HAP-1 (cell line): ENCODE measurements around the gene SUGP1.

Source experiments
- DNase-seq, 2 experiments: peaks; one replicate each; pipeline ENCODE4 v3.0.0-alpha.2; 2016 to 2020; ENCODE audit warnings: low spot score in 2 of 2
- H3K27me3 ChIP-seq: fragments of 250-450 bp; sonication (Bioruptor Pico); 2 replicates; pipeline ENCODE4 v1.5.1; 2020; ENCODE audit warnings: low read depth, mild to moderate bottlenecking, moderate library complexity
- H3K36me3 ChIP-seq: fragments of 250-450 bp; sonication (Bioruptor Pico); replicated peaks from 2 replicates; pipeline ENCODE4 v1.5.1; 2020; ENCODE audit warnings: mild to moderate bottlenecking
- H3K4me1 ChIP-seq: fragments of 250-450 bp; sonication (Bioruptor Pico); 2 replicates; pipeline ENCODE4 v1.5.1; 2020; ENCODE audit warnings: mild to moderate bottlenecking
- H3K4me3 ChIP-seq: fragments of 250-450 bp; sonication (Bioruptor Pico); 2 replicates; pipeline ENCODE4 v1.5.1; 2020; ENCODE audit warnings: mild to moderate bottlenecking, moderate library complexity
- H3K9me3 ChIP-seq: fragments of 250-450 bp; sonication (Bioruptor Pico); 2 replicates; pipeline ENCODE4 v1.5.1; 2020; ENCODE audit warnings: mild to moderate bottlenecking, moderate library complexity
- in situ Hi-C: fragments of 300-500 bp; cut with MboI; formaldehyde crosslinking; loops from 3 replicates; pipeline ENCODE4 v1.14.3; 2020; ENCODE audit warnings: low sequenced_read_pairs, inconsistent platforms, mixed read lengths

The SUGP1 gene

DNA sequence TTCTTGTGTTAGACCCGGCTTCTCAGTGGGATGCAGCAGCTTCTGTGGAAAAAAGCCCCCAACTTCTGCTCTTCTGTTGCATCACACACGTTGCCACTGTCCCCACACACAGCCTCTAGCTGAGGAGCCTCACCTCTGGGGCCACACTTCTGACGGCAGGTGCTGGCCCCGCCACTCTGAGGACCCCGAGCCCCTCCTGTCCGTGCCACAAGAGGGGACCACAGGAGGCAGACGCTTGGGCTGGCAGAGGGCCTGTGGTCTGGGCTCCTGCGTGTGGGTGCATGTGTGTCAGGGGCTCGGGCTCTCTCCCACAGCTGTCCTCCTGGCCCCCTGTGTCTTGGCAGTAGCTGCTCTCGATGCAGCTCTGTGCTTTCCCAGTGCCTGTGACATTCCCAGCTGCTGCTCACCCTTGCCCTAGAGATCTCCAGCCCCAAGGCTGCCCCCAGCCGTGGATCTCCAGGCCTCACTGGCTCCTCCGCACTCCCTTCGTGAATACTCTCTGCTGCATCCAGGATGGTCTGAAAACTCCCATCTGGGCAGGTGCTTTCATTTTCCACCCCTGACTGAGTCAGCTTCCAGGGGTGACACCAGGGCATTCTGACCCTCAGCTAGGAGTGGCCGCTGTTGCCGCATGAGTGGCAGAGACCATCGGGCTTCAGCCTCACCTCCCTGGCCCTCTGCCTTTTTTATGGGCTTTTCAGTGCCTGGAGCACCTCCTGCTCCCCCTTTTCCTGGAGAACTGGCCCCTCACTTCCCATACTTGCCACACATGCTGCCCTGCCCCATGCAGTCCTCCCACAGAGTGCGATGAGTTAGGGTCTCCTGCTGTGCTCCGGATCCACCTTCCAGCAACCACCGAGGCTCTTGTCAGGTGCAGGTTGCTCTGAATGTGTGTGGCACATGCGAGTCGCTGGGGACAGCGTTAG, 14.0 kb upstream of the SUGP1 start:
- Histone ChIP-seq H3K4me3 (no peak overlapping the region), H3K9me3 (no peaks in the 10 kb centered on the region), H3K36me3 (peaks cover 50% of the 10 kb centered on the region), H3K4me1 (no peaks in the 10 kb centered on the region), H3K27me3 (no peaks in the 10 kb centered on the region)
- no peak for DNase-seq
- in situ Hi-C loops = no loop called here

DNA sequence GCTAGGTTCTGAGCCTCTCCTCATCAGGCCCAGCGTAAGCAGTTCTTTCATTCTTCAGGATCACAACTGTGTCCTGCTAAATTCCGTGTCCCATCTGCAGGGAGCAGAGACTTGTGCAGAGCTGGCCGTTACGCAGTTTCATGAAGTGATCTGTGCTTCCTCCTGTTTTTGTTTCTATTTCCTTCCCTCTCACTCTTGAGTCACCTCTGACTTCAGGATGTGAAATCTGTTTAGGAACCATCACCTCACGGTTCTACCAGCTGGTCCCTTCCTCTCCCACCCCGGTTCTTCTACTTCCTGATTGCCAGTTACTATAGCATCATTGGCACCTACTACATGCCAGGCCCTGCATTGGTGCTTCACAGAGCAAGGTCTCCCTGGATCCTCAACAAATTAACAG, 8.8 kb upstream of the SUGP1 start:
- Histone ChIP-seq H3K27me3 (no peaks in the 10 kb centered on the region), H3K36me3 (peaks cover 55% of the 10 kb centered on the region), H3K4me3 (no peak overlapping the region), H3K4me1 (no peaks in the 10 kb centered on the region), H3K9me3 (no peaks in the 10 kb centered on the region)
- DNase-seq = no peak
- in situ Hi-C loops = no loop called here

DNA sequence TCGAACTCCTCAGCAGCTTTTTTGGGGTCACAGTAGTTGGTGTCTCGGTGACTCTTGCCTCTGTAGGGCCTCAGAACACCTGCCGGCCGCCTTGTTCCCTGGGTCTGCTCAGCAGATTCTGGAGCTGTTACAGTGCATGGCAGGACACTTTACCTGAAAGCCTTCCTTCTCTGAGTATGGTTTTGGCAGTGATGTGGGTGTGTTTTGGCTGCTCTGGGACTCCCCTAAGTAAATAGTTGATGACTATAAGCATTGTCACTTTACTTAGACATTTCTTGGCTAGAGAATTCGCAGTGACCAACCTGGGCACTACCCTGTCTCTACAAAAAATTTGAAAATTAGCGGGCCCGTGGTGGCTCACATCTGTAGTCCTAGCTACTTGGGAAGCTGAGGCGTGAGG, 7.4 kb upstream of the SUGP1 start:
- peaks cover 59% of the 10 kb centered on the region for H3K36me3 ChIP-seq
- H3K27me3 ChIP-seq = no peaks in the 10 kb centered on the region
- H3K9me3 ChIP-seq = no peaks in the 10 kb centered on the region
- no peaks in the 10 kb centered on the region for H3K4me1 ChIP-seq
- no peak overlapping the region for H3K4me3 ChIP-seq
- no peak for DNase-seq
- in situ Hi-C loops = no loop called here

DNA sequence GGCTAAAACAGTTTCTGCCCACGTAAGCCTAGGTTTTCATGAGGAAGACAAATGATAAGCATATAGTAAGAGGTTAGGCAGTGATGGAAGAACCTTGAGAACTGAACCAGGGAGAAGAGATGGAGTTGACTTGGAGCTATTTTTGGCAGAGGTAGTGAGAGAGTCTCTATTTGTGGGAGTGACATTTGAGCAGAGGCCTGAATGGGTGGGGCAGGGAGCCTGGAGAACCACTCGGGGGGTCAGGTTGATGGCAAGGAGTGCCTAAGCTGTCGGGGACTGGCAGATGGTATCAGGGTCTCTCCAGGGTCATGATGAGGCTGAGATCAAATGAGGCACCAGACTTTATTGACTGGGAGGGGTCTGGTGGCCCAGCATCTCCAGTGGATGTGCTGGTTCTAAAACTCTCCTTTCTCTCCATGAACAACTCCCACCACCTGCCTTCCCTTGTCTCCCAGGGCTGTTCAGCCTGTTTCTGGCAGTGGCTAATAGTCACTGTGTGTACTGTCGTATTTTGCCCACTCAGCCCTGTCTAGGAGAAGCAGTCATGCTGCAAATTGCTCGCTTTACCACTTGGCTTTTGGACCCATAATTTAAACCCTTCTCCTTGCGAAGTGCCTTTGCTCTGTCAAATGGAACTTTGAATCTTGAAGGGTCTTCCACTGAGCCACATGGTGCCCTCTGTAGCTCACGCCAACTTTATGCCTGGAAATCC, 3.9 kb upstream of the SUGP1 start:
- no peak overlapping the region for H3K4me3 ChIP-seq
- H3K4me1 ChIP-seq = peaks cover 4% of the 10 kb centered on the region
- no peaks in the 10 kb centered on the region for H3K9me3 ChIP-seq
- H3K27me3 ChIP-seq = no peaks in the 10 kb centered on the region
- peaks cover 51% of the 10 kb centered on the region for H3K36me3 ChIP-seq
- in situ Hi-C loops = no loop called here
- no peak for DNase-seq

DNA sequence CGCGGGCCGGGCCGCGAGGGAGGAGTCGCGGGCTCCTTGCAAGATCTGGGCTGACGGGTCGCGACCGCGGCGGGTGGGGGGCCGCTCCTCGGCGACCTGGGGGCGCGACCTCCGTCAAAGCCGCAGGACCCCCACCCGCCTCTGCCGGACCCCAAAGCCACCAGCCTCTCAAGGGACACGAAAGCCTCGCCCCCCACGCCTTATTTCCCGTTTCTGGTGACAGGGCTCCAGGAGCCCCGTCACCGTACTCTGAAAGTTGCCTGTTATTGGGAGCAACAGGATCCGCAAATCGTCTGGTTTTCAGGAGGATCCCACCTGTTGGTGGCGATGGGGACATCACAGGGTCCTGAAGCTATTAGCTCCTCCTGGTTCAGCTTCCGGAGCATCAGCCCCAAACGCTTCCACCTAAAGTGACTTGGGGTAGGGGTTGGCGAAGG, 850 bp upstream of the SUGP1 start:
- H3K36me3 ChIP-seq = peaks cover 39% of the 10 kb centered on the region

DNA sequence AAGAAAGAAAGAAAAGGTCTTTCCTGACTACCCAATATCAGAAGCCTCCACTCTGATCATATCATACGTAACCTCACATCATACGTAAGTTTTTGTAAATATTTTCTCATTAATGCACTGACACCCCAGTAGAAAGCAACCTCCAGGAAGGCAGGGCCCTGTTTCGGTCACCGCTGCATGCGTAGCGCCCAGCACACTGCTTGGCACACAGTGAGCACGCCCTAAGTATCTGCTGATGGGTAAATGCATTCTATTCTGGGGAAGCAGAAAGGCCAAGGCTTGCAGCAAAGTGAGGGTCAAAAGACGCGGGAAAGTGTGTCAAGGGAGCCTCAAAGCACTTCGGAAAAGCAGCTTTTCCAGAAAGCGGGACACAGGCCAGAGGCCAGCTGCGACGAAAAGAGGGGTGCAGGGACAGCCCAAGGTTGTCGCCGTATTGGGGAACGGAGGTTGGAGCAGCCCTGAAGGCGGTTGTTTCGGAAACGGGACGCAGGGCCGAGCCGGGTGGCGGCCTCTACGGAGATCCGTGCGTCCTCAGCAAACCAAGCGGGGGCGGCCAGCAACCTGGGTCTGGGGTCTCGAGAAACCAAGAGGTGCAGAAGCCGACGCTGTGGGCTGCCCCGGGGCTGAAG, 463 bp downstream of the SUGP1 start:
- in situ Hi-C loops = no loop called here
- Histone ChIP-seq H3K9me3 (no peaks in the 10 kb centered on the region), H3K27me3 (no peaks in the 10 kb centered on the region), H3K4me3 (peak overlapping the region; percentile 98), H3K4me1 (peaks cover 6% of the 10 kb centered on the region), H3K36me3 (peaks cover 31% of the 10 kb centered on the region)
- DNase-seq = no peak

More for the DNA sequence above, 850 bp upstream of the SUGP1 start:
- H3K27me3 ChIP-seq = no peaks in the 10 kb centered on the region
- DNase-seq = peak in 1 of 2 experiments; percentile 31
- in situ Hi-C loops = no loop called here
- no peaks in the 10 kb centered on the region for H3K9me3 ChIP-seq
- H3K4me3 ChIP-seq = peak overlapping the region; percentile 98
- H3K4me1 ChIP-seq = peaks cover 6% of the 10 kb centered on the region

DNA sequence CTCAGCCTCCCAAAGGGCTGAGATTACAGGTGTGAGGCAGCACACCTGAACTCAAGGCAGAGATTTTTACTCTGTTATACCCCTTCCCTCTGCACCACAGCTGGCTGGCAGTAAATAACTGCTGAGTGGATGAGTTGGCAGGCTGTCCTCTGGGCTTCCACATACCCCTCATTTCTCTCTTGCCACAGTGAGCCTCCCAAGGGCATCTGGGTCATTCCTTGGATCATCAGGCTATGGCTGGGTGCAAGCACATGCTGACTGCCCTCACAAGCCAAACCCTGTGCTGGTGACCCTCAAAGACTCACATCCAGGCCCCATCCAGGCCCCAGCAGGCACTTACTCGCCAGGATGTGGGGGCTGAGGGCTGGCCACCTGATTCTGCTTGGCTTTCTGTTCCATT, 4.2 kb downstream of the SUGP1 start:
- Histone ChIP-seq H3K9me3 (no peaks in the 10 kb centered on the region), H3K36me3 (peaks cover 29% of the 10 kb centered on the region), H3K27me3 (no peaks in the 10 kb centered on the region), H3K4me3 (no peak overlapping the region), H3K4me1 (peaks cover 3% of the 10 kb centered on the region)
- in situ Hi-C loops = no loop called here
- no peak for DNase-seq

DNA sequence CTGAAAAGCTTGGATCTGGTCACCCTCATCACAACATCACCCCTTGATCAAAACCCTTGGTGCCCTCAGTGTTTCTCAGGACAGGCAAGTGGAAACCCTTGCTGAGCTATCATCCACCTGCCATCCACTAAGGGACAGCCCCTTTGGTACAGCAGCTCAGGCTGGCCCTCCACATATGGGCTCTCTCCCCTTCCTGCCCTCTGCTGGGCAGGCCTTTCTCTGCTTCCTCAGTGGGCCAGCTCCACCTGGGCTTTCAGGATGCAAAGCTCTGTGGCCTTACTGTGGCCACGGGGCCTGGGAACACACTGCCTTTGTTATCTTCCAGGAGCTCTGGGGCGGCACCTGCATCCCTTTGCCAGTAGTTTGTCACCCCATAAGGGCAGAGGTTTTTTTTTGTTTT, 4.9 kb downstream of the SUGP1 start:
- H3K36me3 ChIP-seq = peaks cover 27% of the 10 kb centered on the region
- in situ Hi-C loops = no loop called here
- no peak for DNase-seq

DNA sequence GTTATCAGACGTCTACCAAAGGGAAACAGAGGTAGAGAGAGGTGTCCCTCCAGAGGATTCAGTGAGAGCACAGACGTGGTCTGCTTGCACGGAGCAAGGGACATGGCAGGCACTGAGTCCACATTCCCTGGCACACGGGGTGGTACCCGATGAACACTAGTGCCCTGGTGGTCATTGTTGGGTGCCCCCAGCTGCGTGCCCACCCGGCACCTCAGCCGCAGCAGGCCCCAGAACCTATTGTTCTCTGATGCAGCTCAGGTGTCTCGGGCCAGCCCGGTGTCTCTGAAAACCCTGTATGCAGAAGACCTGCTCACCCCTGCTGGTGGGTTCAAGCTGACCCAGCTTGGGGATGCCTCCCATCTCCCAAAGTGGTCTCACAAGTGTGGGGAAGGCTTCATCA, 11.9 kb downstream of the SUGP1 start:
- Histone ChIP-seq H3K4me3 (no peak overlapping the region), H3K27me3 (no peaks in the 10 kb centered on the region), H3K36me3 (peaks cover 57% of the 10 kb centered on the region), H3K9me3 (no peaks in the 10 kb centered on the region), H3K4me1 (no peaks in the 10 kb centered on the region)
- DNase-seq = no peak
- in situ Hi-C loops = no loop called here

More for the DNA sequence above, 4.9 kb downstream of the SUGP1 start:
- peaks cover 3% of the 10 kb centered on the region for H3K4me1 ChIP-seq
- no peaks in the 10 kb centered on the region for H3K9me3 ChIP-seq
- no peak overlapping the region for H3K4me3 ChIP-seq
- no peaks in the 10 kb centered on the region for H3K27me3 ChIP-seq

DNA sequence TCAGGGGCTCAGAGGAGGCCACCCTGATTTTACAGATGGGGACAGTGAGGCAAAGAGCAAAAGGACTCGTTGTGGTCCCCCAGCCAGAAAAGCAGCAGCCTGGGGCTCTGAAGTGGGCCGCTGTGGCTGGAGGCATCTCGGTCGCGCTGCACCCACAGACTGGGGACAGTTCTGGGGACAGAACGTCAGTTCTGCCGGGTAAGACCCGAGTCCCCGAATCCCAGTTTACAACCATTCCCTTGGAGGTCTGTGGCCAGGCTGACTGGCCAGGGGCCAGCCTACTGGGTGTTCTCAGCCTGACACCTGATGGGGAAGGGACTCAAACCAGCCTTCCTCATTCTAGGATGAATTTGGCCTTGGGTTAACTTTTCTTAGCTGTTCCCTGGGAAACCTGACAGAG, 14.1 kb downstream of the SUGP1 start:
- no peaks in the 10 kb centered on the region for H3K27me3 ChIP-seq
- H3K4me3 ChIP-seq = no peak overlapping the region
- DNase-seq = no peak
- in situ Hi-C loops = no loop called here
- H3K36me3 ChIP-seq = peaks cover 68% of the 10 kb centered on the region
- no peaks in the 10 kb centered on the region for H3K4me1 ChIP-seq
- H3K9me3 ChIP-seq = no peaks in the 10 kb centered on the region

DNA sequence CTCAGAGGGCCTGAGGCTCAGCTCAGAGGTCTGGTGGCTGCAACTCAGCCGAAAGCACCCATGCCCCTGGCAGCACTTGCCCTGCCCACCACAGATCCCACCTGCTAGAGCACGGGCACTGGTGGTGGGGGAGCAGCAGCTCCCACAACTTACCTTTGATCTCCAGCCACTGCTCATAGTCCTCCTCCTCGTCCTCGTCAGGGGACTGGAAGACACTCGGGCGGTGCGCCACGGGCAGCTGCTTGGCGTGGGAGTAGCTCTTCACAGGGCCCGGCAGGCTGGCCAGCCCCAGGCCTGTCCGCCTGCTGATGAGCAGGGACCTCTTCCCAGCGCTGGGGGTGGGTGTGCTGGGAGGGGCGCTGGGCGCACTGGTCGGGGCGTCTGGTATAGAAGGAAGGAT, 14.6 kb downstream of the SUGP1 start:
- in situ Hi-C loops = no loop called here
- no peak overlapping the region for H3K4me3 ChIP-seq
- H3K36me3 ChIP-seq = peaks cover 73% of the 10 kb centered on the region

DNA sequence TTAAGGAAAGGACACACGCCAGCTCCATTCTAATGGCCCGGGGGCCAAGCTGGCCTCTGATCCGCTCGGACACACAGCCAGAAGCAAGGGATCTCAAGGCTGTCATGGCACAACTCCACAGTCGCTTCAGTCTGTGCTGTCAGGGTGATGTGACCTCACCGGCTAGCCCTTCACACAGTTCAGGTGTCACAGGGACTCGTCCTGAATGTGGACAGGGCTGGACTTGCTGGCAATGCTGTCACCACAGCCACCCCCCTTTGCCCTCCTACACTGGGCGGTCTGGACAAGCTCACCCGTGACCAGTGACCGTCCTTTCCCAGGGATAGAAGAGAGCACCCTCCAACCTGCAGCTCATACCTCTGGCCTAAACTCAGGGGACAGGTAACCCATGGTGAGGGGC, 15.2 kb downstream of the SUGP1 start:
- no peak for DNase-seq
- Histone ChIP-seq H3K9me3 (no peaks in the 10 kb centered on the region), H3K27me3 (no peaks in the 10 kb centered on the region), H3K4me1 (no peaks in the 10 kb centered on the region), H3K36me3 (peaks cover 73% of the 10 kb centered on the region), H3K4me3 (no peak overlapping the region)
- in situ Hi-C loops = no loop called here

More for the DNA sequence above, 14.6 kb downstream of the SUGP1 start:
- H3K4me1 ChIP-seq = no peaks in the 10 kb centered on the region
- H3K9me3 ChIP-seq = no peaks in the 10 kb centered on the region
- DNase-seq = no peak
- H3K27me3 ChIP-seq = no peaks in the 10 kb centered on the region

DNA sequence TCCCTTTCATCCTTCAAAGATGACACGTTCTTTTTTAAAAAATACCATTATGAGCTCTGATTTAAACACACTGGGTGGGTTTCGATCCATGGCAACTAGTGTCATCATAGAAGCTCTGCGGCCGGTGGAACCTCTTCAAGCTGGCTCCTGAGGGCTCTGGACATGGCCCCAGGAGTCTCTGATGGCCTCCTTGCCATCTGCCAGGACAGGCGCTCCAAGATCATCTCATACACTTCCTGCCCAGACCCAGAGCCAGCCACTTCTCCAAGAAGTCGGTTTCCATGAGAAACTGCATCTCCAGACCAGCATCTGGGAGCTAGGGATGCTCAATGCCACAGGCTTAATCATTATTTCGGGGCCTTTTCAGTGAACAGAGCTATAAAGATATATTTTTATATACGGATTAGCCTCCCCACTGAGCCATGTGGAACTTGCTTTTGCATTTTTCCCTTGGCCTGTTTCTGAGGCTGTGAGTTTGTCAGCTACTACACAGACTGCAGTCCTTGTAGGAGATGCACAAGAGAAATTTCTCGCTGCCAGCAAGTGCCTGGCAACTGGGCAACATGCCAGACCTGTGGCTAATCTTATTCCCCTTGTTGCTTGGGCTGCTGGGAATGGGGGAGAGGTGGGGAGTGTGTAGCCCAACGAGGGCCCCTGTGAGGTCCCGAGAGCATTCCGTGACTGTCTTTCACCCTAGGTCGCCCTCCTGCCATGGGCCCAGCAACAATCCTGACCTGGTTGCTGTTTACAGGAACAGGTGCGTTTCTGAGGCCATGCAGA, 15.9 kb downstream of the SUGP1 start:
- Histone ChIP-seq H3K27me3 (no peaks in the 10 kb centered on the region), H3K4me1 (no peaks in the 10 kb centered on the region), H3K9me3 (no peaks in the 10 kb centered on the region), H3K36me3 (peaks cover 68% of the 10 kb centered on the region), H3K4me3 (no peak overlapping the region)
- in situ Hi-C loops = no loop called here
- DNase-seq = no peak
